HCT116 (cell line): ENCODE measurements around the gene COL18A1. TPM values are rescaled to one million over a fixed set of nuclear protein-coding genes. Genes with fewer than 3 reads are reported as not detected.

ENCODE experiments used
- ATAC-seq: fragments of 200-7000 bp; cut with Tn5 transposase; 2 replicates; pipeline ENCODE4 v1.9.1; 2020; ENCODE audit warnings: mild to moderate bottlenecking, moderate library complexity
- BruUV-seq: library from RNA; stranded (reverse); fragments of 400-500 nt; replicated peaks from 2 replicates; lab custom pipeline; 2021; lab: Mats Ljungman, UMichigan
- CTCF ChIA-PET: fragments of 300-600 bp; sonication (Branson Sonifier 250); formaldehyde crosslinking; loops from one replicate; lab custom pipeline; 2021; ENCODE audit warnings: antibody characterized with exemption; lab: Charles Lee
- POLR2A ChIA-PET: fragments of 300-600, 350-600 bp; sonication (Branson Sonifier 250); formaldehyde crosslinking; loops from one replicate; lab custom pipeline; 2021; ENCODE audit warnings: antibody characterized with exemption; lab: Charles Lee
- RAD21 ChIA-PET, 2 experiments: fragments of 300-600 bp; sonication (Branson Sonifier 250); formaldehyde crosslinking; loops; one replicate each; lab custom pipeline; 2023; ENCODE audit warnings: low total read pairs in 2 of 2; ENCODE audit not compliant: uncharacterized antibody in 2 of 2, unreplicated experiment in 2 of 2, low non-redundant PET in 1 of 2; lab: Charles Lee
- DNase-seq: peaks from one replicate; pipeline ENCODE4 v3.0.0-alpha.2; 2010; ENCODE audit warnings: low read depth, low spot score
- H2AFZ ChIP-seq: fragments of 200-600 bp; shearing (Covaris generic), sonication (generic); 2 replicates; pipeline ENCODE4 v1.6.1; 2017; ENCODE audit warnings: low read depth, mixed run types, mixed read lengths, antibody characterized with exemption, low read length; ENCODE audit not compliant: poor library complexity, severe bottlenecking
- H3K27ac ChIP-seq: 2 replicates; pipeline ENCODE4 v1.5.1; 2012; ENCODE audit warnings: low read depth, low read length
- H3K27me3 ChIP-seq: fragments of 200-600 bp; sonication (generic); 2 replicates; pipeline ENCODE4 v1.6.1; 2016; ENCODE audit warnings: mixed run types, low read length, mixed read lengths; ENCODE audit not compliant: insufficient read depth
- H3K36me3 ChIP-seq, 2 experiments: fragments of 200-500 bp in 1 of 2; fragments of 200-600 bp in 1 of 2; sonication (Bioruptor generic) in 1 of 2; sonication (generic) in 1 of 2; 2 replicates each; pipeline versions ENCODE4 v1.5.1 to v1.6.1; 2014 to 2016; ENCODE audit warnings: low read length in 2 of 2, inconsistent platforms in 1 of 2, mixed read lengths in 1 of 2, mixed run types in 1 of 2; ENCODE audit not compliant: insufficient read depth in 2 of 2, control insufficient read depth in 1 of 2
- H3K4me1 ChIP-seq, 2 experiments: fragments of 200-600 bp in 1 of 2; sonication (generic) in 1 of 2; 2 replicates each; pipeline versions ENCODE4 v1.5.1 to v1.6.1; 2012 to 2017; ENCODE audit warnings: low read length in 2 of 2, inconsistent platforms in 1 of 2, mild to moderate bottlenecking in 1 of 2, mixed read lengths in 1 of 2, mixed run types in 1 of 2, moderate library complexity in 1 of 2; ENCODE audit not compliant: insufficient read depth in 2 of 2, control insufficient read depth in 1 of 2
- H3K4me2 ChIP-seq: fragments of 200-600 bp; sonication (generic); 2 replicates; pipeline ENCODE4 v1.6.1; 2017; ENCODE audit warnings: mixed run types, low read length, mixed read lengths
- H3K4me3 ChIP-seq, 2 experiments: fragments of 200-600 bp in 1 of 2; sonication (generic) in 1 of 2; replicated peaks in 1 of 2; 2 replicates each; pipeline ENCODE4 v1.5.1; 2011 to 2016; ENCODE audit warnings: low read length in 2 of 2, control low read depth in 1 of 2, low read depth in 1 of 2, mild to moderate bottlenecking in 1 of 2, mixed read lengths in 1 of 2, mixed run types in 1 of 2
- H3K79me2 ChIP-seq: fragments of 200-600 bp; sonication (generic); 2 replicates; pipeline ENCODE4 v1.6.1; 2017; ENCODE audit warnings: mild to moderate bottlenecking, mixed run types, low read length, moderate library complexity, mixed read lengths; ENCODE audit not compliant: insufficient read depth
- H3K9ac ChIP-seq: fragments of 200-600 bp; sonication (generic); 2 replicates; pipeline ENCODE4 v1.6.1; 2016; ENCODE audit warnings: low read length, mixed read lengths
- H3K9me2 ChIP-seq: fragments of 200-600 bp; sonication (generic), shearing (Covaris generic); 2 replicates; pipeline ENCODE4 v1.6.1; 2017; ENCODE audit warnings: mixed run types, mild to moderate bottlenecking, moderate library complexity; ENCODE audit not compliant: insufficient read depth
- H3K9me3 ChIP-seq, 2 experiments: fragments of 200-500 bp in 1 of 2; fragments of 200-600 bp in 1 of 2; sonication (Bioruptor generic) in 1 of 2; sonication (generic) in 1 of 2; 2 replicates each; pipeline ENCODE4 v1.6.1; 2014 to 2017; ENCODE audit warnings: low read length in 2 of 2, mixed read lengths in 2 of 2, inconsistent platforms in 1 of 2, low read depth in 1 of 2, mild to moderate bottlenecking in 1 of 2, mixed run types in 1 of 2, moderate library complexity in 1 of 2; ENCODE audit not compliant: control insufficient read depth in 1 of 2, insufficient read depth in 1 of 2
- H4K20me1 ChIP-seq: fragments of 200-600 bp; sonication (generic), shearing (Covaris generic); 2 replicates; pipeline ENCODE4 v1.6.1; 2017; ENCODE audit warnings: mixed run types, mild to moderate bottlenecking, moderate library complexity; ENCODE audit not compliant: insufficient read depth
- CEBPB ChIP-seq: IDR thresholded peaks from 2 replicates; pipeline ENCODE4 v1.6.1; 2012; ENCODE audit warnings: low read depth
- ELF1 ChIP-seq: IDR thresholded peaks from 2 replicates; pipeline ENCODE4 v1.6.1; 2012; ENCODE audit warnings: low read depth, borderline replicate concordance
- EZH2 ChIP-seq: fragments of 200-600 bp; sonication (generic); IDR thresholded peaks from 2 replicates; pipeline ENCODE4 v1.6.1; 2017; ENCODE audit warnings: antibody characterized with exemption, mixed run types
- EZH2phosphoT487 ChIP-seq: fragments of 200-600 bp; IDR thresholded peaks from 2 replicates; pipeline ENCODE4 v1.6.1; 2018; ENCODE audit warnings: antibody characterized with exemption, borderline replicate concordance
- JUND ChIP-seq: IDR thresholded peaks from 2 replicates; pipeline ENCODE4 v1.6.1; 2012
- POLR2A ChIP-seq: IDR thresholded peaks from 2 replicates; pipeline ENCODE4 v1.7.0; 2011; ENCODE audit warnings: borderline replicate concordance; ENCODE audit not compliant: insufficient read depth, insufficient read length; ENCODE audit errors: extremely low read depth
- TCF7L2 ChIP-seq: IDR thresholded peaks from 2 replicates; pipeline ENCODE4 v1.7.0; 2011; ENCODE audit warnings: borderline replicate concordance, inconsistent platforms; ENCODE audit not compliant: insufficient read depth, insufficient read length; ENCODE audit errors: extremely low read depth
- ZFX ChIP-seq: fragments of 450-650 bp; IDR thresholded peaks from 2 replicates; pipeline ENCODE4 v1.6.1; 2017
- ZNF274 ChIP-seq: fragments of 200-500 bp; sonication (Bioruptor generic); IDR thresholded peaks from 2 replicates; pipeline ENCODE4 v1.6.1; 2014; ENCODE audit warnings: mild to moderate bottlenecking, low read depth, low read length, inconsistent platforms
- intact Hi-C: fragments of 100-400 bp; cut with micrococcal nuclease; formaldehyde crosslinking; loops from 2 replicates; pipeline ENCODE4 v1.10.0; 2022
- total RNA-seq: library from RNA; stranded (reverse); gene quantifications from one replicate; pipeline ENCODE4 v1.2.1, GENCODE V29; 2021; ENCODE audit not compliant: unreplicated experiment
- TF ChIP-seq, protein P1 (sequence below): IDR thresholded peaks from 2 replicates; pipeline ENCODE4 v1.6.1; 2011; ENCODE audit warnings: mild to moderate bottlenecking, low read length, moderate library complexity; ENCODE audit not compliant: insufficient replicate concordance; ENCODE audit errors: extremely low read depth
- TF ChIP-seq, protein P2 (sequence below): IDR thresholded peaks from 2 replicates; pipeline ENCODE4 v1.6.1; 2012
- TF ChIP-seq, protein P3 (sequence below): IDR thresholded peaks from 2 replicates; pipeline ENCODE4 v1.6.1; 2012; ENCODE audit warnings: low read depth

The COL18A1 gene
- total RNA-seq, 1 experiment from 2014 or later, result 59.5 TPM

DNA sequence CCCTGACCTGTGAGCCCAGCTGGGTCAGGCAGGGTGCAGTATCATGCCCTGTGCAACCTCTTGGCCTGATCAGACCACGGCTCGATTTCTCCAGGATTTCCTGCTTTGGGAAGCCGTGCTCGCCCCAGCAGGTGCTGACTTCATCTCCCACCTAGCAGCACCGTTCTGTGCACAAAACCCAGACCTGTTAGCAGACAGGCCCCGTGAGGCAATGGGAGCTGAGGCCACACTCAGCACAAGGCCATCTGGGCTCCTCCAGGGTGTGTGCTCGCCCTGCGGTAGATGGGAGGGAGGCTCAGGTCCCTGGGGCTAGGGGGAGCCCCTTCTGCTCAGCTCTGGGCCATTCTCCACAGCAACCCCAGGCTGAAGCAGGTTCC lies 107.6 kb downstream of the COL18A1 start:
- Histone ChIP-seq H3K4me1 (no peaks in the 10 kb centered on the region; a peak in 1 of 4 replicates), H3K4me2 (no peak overlapping the region), H3K9ac (no peak overlapping the region), H3K79me2 (peaks cover 11% of the 10 kb centered on the region; the same call in 1 of the 2 replicates), H3K9me2 (no peaks in the 10 kb centered on the region), H2AFZ (no peak overlapping the region), H3K27me3 (no peaks in the 10 kb centered on the region), H3K36me3 (peaks cover 4 to 6% of the 10 kb centered on the region in 2 experiments; a peak in 2 of 4 replicates), H3K9me3 (no peaks in the 10 kb centered on the region), H3K4me3 (no peak overlapping the region), H3K27ac (no peak overlapping the region), H4K20me1 (no peaks in the 10 kb centered on the region)
- BruUV-seq, result no TSS peak
- DNase-seq (no peak), ATAC-seq (peak; percentile 2; the same call in 1 of the 2 replicates)
- RAD21 ChIA-PET, result no interaction called here
- CTCF ChIA-PET, result no interaction called here
- POLR2A ChIA-PET, result no interaction called here
- intact Hi-C loops, result no loop called here
- TF ChIP-seq ZNF274 (no peak), ZFX (no peak), TCF7L2 (no peak), POLR2A (no peak), CEBPB (no peak), EZH2phosphoT487 (no peak), EZH2 (no peak), JUND (no peak), ELF1 (no peak)
- TF ChIP-seq, protein P1, sequence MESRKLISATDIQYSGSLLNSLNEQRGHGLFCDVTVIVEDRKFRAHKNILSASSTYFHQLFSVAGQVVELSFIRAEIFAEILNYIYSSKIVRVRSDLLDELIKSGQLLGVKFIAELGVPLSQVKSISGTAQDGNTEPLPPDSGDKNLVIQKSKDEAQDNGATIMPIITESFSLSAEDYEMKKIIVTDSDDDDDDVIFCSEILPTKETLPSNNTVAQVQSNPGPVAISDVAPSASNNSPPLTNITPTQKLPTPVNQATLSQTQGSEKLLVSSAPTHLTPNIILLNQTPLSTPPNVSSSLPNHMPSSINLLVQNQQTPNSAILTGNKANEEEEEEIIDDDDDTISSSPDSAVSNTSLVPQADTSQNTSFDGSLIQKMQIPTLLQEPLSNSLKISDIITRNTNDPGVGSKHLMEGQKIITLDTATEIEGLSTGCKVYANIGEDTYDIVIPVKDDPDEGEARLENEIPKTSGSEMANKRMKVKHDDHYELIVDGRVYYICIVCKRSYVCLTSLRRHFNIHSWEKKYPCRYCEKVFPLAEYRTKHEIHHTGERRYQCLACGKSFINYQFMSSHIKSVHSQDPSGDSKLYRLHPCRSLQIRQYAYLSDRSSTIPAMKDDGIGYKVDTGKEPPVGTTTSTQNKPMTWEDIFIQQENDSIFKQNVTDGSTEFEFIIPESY, result no peak
- TF ChIP-seq, protein P2, sequence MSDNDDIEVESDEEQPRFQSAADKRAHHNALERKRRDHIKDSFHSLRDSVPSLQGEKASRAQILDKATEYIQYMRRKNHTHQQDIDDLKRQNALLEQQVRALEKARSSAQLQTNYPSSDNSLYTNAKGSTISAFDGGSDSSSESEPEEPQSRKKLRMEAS, result no peak
- TF ChIP-seq, protein P3, sequence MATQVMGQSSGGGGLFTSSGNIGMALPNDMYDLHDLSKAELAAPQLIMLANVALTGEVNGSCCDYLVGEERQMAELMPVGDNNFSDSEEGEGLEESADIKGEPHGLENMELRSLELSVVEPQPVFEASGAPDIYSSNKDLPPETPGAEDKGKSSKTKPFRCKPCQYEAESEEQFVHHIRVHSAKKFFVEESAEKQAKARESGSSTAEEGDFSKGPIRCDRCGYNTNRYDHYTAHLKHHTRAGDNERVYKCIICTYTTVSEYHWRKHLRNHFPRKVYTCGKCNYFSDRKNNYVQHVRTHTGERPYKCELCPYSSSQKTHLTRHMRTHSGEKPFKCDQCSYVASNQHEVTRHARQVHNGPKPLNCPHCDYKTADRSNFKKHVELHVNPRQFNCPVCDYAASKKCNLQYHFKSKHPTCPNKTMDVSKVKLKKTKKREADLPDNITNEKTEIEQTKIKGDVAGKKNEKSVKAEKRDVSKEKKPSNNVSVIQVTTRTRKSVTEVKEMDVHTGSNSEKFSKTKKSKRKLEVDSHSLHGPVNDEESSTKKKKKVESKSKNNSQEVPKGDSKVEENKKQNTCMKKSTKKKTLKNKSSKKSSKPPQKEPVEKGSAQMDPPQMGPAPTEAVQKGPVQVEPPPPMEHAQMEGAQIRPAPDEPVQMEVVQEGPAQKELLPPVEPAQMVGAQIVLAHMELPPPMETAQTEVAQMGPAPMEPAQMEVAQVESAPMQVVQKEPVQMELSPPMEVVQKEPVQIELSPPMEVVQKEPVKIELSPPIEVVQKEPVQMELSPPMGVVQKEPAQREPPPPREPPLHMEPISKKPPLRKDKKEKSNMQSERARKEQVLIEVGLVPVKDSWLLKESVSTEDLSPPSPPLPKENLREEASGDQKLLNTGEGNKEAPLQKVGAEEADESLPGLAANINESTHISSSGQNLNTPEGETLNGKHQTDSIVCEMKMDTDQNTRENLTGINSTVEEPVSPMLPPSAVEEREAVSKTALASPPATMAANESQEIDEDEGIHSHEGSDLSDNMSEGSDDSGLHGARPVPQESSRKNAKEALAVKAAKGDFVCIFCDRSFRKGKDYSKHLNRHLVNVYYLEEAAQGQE, result no peak
